GM12801 (cell line): ENCODE data around the gene KIAA0513.

Experiments used
- CTCF ChIP-seq: IDR thresholded peaks from one replicate; pipeline ENCODE4 v1.5.1; 2011; ENCODE audit warnings: control low read depth; ENCODE audit not compliant: insufficient read length; ENCODE audit errors: extremely low read depth

Gene KIAA0513

DNA sequence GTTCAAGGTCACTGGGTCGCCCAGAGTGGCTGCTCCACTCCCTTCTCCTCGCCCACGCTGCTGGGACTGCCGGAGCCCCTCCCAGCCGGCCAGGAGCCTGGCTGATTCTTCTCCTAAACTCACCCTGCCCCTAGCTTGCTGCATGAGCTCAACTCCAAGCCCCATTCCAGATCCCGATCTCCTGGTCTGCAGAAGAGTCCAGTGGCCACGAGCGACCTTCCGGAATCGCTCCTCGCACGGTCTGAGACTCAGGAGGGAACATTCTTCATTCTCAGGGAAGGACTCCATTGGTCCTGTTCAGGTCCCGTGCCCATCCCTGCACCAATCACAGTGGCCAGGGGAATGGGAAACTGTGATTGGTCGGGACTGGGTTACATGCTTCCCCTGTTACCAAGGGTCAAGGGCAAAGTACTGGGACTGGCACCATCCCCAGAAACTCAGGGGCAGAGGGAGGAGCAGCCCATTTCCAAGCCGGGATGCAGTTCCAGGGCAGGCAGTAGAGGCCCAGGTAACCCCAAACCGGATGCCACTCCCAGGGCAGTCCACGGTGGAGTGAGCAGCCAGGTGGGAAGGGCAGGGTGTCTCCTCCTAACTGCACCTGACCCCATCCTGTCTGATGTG, 109.2 kb downstream of the KIAA0513 start:
- no peak for TF ChIP-seq CTCF

DNA sequence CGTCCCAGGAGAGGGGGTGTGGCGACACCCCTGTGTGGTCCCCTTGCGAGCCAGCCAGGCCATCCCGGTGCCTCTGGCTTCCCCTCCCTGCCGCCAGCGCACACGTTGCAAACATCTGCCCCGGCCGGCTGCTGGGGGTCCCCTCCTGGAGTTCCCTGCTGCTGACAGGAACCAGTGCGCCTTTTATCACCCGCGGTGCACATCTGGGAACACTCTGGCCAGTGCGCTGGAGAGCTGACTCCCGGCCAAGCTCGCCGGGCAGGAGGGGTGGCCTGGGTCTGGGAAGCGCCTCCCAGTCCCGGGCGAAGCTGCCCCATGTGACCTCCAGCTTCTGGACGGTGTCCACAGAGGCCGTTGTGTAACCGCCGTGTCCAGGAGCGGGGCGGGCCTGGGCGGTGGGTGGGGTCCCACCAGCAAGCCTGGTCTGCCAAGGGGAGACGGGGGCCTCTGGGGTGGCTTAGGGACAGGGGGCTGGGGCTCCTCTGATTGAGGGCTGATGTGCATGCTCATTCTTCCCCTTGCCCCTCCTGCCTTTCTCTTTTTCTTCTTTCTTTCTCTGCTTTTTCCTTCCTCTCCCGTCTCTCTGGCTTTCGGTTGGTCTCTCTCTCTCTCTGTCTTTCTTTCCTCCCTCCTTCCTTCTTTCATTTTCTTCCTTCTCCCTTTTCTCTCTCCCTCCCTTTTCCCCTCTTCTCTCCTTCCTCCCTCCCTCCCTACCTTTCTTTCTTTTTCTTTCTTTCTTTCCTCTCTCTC, 109.9 kb downstream of the KIAA0513 start:
- no peak for TF ChIP-seq CTCF

- TF ChIP-seq CTCF = no peak
Observed at GRCh38 chr16:85138073-85138824, 110.7 kb downstream of the KIAA0513 start.

DNA sequence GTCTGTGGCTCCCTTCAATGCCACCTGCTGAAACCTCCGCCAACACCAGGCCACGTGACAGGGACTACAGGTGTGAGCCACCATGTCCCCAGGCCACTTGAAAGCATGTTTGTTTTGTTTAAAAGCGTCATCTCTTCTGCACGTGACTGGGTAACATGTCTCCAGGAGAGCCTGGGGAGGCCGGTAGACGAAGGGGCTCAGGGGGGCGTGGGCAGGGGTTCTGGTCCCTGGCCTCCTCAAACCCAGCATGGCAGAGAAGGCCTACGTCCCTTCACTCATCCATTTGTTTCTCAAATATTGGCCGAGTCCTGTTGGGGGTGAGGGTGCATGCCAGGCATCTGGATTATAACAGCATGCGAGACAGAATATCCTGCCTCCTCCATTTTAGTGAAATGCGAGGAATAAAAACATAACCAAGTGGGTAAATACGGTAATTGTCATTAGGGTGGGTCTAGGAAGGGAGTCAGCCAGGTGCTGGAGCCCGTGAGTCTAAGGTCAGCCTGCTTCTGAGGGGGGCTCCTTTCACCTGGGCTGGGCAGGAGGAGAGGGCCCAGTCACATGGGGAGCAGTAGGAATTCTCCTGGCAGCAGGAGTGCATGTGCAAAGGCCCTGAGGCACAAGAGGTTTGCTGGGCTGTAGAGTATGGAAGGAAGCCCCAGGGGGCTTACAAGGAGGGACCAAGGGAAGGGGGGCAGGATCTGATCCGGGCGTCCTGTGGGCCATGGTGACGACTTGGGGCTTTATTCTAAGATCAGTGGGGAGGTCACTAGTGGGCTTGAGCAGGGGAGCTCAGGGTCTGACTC, 111.4 kb downstream of the KIAA0513 start:
- TF ChIP-seq CTCF = no peak

DNA sequence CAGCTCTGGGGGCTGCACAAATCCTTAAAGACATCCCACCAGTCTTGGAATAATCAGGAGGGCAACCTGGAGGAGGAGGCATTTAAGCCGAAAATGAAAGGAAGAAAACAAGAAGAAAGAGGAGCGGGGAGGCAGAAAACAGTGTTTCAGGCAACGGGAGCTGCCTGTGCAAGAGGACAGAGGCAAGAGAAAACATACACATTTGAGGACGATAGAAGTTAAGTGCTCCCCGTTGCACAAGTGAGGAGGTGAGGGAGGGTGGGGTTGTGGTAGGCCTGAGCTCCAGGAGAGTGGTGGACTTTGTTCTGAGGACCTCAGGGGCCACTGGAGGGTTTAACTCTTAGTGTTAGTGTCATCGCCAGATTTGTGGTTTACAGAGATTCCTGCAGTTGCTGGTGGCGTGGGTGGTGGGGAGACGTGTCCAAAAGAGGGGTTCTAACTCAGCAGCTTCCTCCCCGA, 112.3 kb downstream of the KIAA0513 start:
- TF ChIP-seq CTCF = no peak

- TF ChIP-seq CTCF = no peak
Observed at GRCh38 chr16:85140455-85141012, 112.9 kb downstream of the KIAA0513 start.
